Measurements from ENCODE around the gene ADRB1. TPM values are rescaled to one million over a fixed set of nuclear protein-coding genes. Genes with fewer than 3 reads are reported as not detected.

ADRB1 gene
- total and polyA plus RNA-seq, 2 experiments from 2014 or later: 0.23 to 0.24 TPM

GRCh38 chr10:114034923-114035645 is 8.6 kb upstream of the ADRB1 start (continued):
- TF ChIP-seq ZNF462 (CRISPR knock-in tag; IDR thresholded peaks at IDR 0.05) (no peak), EZH2phosphoT487 (IDR thresholded peaks at IDR 0.05; ENCODE audit: unreplicated experiment) (no peak), JUNB (IDR thresholded peaks at IDR 0.05; ENCODE audit: unreplicated experiment) (no peak), REST (IDR thresholded peaks at IDR 0.05; ENCODE audit: unreplicated experiment) (no peak), ZNF114 (CRISPR knock-in tag; IDR thresholded peaks at IDR 0.05) (no peak), NANOG (IDR thresholded peaks at IDR 0.05; ENCODE audit: borderline replicate concordance) (no peak)
